SU-DHL-6 (cell line): Measurements from ENCODE around the gene PAF1.

Experiments used
- H2AFZ ChIP-seq: fragments of 200-600 bp; sonication (generic); 2 replicates; pipeline ENCODE4 v1.6.1; 2014; ENCODE audit warnings: low read depth, mild to moderate bottlenecking, moderate library complexity, mixed read lengths, antibody characterized with exemption, low read length; ENCODE audit not compliant: severe bottlenecking
- H3F3A ChIP-seq: fragments of 200-600 bp; shearing (Covaris generic); 2 replicates; pipeline ENCODE4 v1.6.0; 2016; ENCODE audit warnings: antibody characterized with exemption, mild to moderate bottlenecking; ENCODE audit not compliant: insufficient read depth
- H3K27ac ChIP-seq: fragments of 200-600 bp; sonication (generic); 2 replicates; pipeline ENCODE4 v1.5.1; 2016; ENCODE audit warnings: low read depth, mild to moderate bottlenecking, low read length, moderate library complexity, mixed read lengths
- H3K27me3 ChIP-seq: fragments of 200-600 bp; sonication (generic), shearing (Covaris generic); 2 replicates; pipeline ENCODE4 v1.6.0; 2014; ENCODE audit warnings: mild to moderate bottlenecking, low read length
- H3K36me3 ChIP-seq: fragments of 200-600 bp; sonication (generic); 2 replicates; pipeline ENCODE4 v1.6.1; 2014; ENCODE audit warnings: mild to moderate bottlenecking, low read length, mixed read lengths
- H3K4me2 ChIP-seq: fragments of 300-600, 200-600 bp; shearing (Covaris generic), sonication (generic); 2 replicates; pipeline ENCODE4 v1.6.0; 2014; ENCODE audit warnings: low read length, low read depth, mild to moderate bottlenecking; ENCODE audit not compliant: poor library complexity, severe bottlenecking
- H3K4me3 ChIP-seq: fragments of 200-600 bp; sonication (generic); 2 replicates; pipeline ENCODE4 v1.5.1; 2014; ENCODE audit warnings: antibody characterized with exemption, low read length, mild to moderate bottlenecking, mixed read lengths; ENCODE audit not compliant: insufficient read depth, poor library complexity, severe bottlenecking
- H3K79me2 ChIP-seq: fragments of 200-600 bp; sonication (generic); 2 replicates; pipeline ENCODE4 v1.6.1; 2014; ENCODE audit warnings: mild to moderate bottlenecking, low read length, moderate library complexity; ENCODE audit not compliant: insufficient read depth
- H3K9ac ChIP-seq: fragments of 200-600 bp; sonication (generic); 2 replicates; pipeline ENCODE4 v1.7.0; 2014; ENCODE audit warnings: mild to moderate bottlenecking, low read length
- H3K9me2 ChIP-seq: fragments of 200-600 bp; sonication (generic); replicated peaks from 2 replicates; pipeline ENCODE4 v1.6.1; 2014; ENCODE audit warnings: low read length; ENCODE audit not compliant: insufficient read depth
- H3K9me3 ChIP-seq: fragments of 200-600 bp; sonication (generic); 2 replicates; pipeline ENCODE4 v1.6.1; 2014; ENCODE audit warnings: low read length, mixed read lengths; ENCODE audit not compliant: insufficient read depth
- H4K20me1 ChIP-seq: fragments of 200-600 bp; sonication (generic); 2 replicates; pipeline ENCODE4 v1.6.1; 2014; ENCODE audit warnings: low read depth, mild to moderate bottlenecking, antibody characterized with exemption, low read length, moderate library complexity, mixed read lengths
- EZH2phosphoT487 ChIP-seq: fragments of 200-600 bp; sonication (generic), shearing (Covaris generic); conservative IDR thresholded peaks from 2 replicates; pipeline ENCODE4 v1.6.1; 2018; ENCODE audit warnings: mild to moderate bottlenecking, antibody characterized with exemption, low read length, moderate library complexity, mixed read lengths
- TF ChIP-seq, protein P1 (sequence below): fragments of 200-600 bp; sonication (generic); IDR thresholded peaks from one replicate; pipeline ENCODE4 v1.5.1; 2017; ENCODE audit warnings: antibody characterized with exemption, mild to moderate bottlenecking, low read length, moderate library complexity; ENCODE audit not compliant: insufficient read depth, poor library complexity, severe bottlenecking

The PAF1 gene

DNA sequence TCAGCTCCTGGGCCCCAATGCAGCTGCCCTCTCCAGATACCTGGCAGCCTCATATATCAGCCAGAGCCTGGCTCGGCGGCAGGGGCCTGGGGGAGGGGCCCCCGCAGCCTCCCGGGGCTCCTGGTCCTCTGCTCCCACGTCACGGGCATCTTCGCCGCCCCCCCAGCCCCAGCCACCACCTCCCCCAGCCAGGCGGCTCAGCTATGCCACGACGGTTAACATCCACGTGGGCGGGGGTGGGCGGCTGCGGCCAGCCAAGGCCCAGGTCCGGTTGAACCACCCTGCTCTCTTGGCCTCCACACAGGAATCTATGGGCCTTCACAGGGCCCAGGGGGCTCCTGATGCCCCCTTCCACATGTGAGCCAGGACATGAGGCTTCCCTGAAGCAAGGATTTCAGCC lies 34.0 kb upstream of the PAF1 start:
- no peaks in the 10 kb centered on the region for H3K36me3 ChIP-seq
- no peaks in the 10 kb centered on the region for H3K79me2 ChIP-seq
- no peaks in the 10 kb centered on the region for H4K20me1 ChIP-seq
- TF ChIP-seq, protein P1, sequence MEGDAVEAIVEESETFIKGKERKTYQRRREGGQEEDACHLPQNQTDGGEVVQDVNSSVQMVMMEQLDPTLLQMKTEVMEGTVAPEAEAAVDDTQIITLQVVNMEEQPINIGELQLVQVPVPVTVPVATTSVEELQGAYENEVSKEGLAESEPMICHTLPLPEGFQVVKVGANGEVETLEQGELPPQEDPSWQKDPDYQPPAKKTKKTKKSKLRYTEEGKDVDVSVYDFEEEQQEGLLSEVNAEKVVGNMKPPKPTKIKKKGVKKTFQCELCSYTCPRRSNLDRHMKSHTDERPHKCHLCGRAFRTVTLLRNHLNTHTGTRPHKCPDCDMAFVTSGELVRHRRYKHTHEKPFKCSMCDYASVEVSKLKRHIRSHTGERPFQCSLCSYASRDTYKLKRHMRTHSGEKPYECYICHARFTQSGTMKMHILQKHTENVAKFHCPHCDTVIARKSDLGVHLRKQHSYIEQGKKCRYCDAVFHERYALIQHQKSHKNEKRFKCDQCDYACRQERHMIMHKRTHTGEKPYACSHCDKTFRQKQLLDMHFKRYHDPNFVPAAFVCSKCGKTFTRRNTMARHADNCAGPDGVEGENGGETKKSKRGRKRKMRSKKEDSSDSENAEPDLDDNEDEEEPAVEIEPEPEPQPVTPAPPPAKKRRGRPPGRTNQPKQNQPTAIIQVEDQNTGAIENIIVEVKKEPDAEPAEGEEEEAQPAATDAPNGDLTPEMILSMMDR: no peak
- TF ChIP-seq EZH2phosphoT487: no peak
- H3K4me3 ChIP-seq: no peak overlapping the region
- H3K27me3 ChIP-seq: no peaks in the 10 kb centered on the region
- no peak overlapping the region for H3K27ac ChIP-seq
- no peak overlapping the region for H3K9ac ChIP-seq
- H3K9me2 ChIP-seq: no peaks in the 10 kb centered on the region
- 0 out of 2 replicates have a peak, but pooled peaks cover 14% of the 10 kb centered on the region for H3F3A ChIP-seq
- no peak overlapping the region for H3K4me2 ChIP-seq
- no peaks in the 10 kb centered on the region for H3K9me3 ChIP-seq
- no peak overlapping the region for H2AFZ ChIP-seq

DNA sequence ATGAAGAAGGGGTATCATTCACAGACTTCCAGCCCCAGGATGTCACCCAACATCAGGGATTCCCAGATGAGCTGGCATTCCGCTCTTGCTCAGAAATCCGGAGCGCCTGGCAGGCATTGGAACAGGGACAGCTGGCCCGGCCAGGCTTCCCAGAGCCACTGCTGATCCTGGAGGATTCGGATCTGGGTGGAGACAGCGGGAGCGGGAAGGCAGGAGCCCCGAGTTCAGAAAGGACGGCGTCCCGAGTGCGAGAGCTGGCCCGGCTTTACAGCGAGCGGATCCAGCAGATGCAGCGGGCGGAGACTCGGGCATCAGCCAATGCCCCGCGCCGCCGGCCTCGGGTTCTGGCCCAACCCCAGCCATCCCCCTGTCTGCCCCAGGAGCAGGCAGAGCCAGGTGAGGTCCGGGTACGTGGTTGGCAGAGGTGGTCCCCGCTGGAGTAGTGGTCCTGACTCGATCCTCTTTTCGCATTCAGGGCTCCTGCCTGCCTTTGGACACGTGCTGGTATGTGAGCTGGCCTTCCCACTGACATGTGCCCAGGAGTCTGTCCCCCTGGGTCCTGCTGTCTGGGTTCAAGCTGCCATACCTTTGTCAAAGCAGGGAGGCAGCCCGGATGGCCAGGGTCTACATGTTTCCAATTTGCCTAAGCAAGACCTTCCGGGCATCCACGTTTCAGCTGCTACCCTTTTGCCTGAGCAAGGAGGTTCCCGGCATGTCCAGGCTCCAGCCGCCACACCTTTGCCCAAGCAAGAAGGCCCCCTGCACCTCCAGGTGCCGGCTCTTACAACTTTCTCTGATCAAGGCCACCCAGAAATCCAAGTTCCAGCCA lies 32.6 kb upstream of the PAF1 start:
- Histone ChIP-seq H3K9ac (no peak overlapping the region), H3K9me2 (no peaks in the 10 kb centered on the region), H3K4me3 (no peak overlapping the region), H3K27me3 (no peaks in the 10 kb centered on the region), H3K9me3 (no peaks in the 10 kb centered on the region), H3K4me2 (no peak overlapping the region), H2AFZ (no peak overlapping the region), H3K27ac (no peak overlapping the region), H3K79me2 (no peaks in the 10 kb centered on the region), H3F3A (0 out of 2 replicates have a peak, but pooled peaks cover 11% of the 10 kb centered on the region), H3K36me3 (no peaks in the 10 kb centered on the region), H4K20me1 (no peaks in the 10 kb centered on the region)
- TF ChIP-seq, protein P1: no peak
- no peak for TF ChIP-seq EZH2phosphoT487

DNA sequence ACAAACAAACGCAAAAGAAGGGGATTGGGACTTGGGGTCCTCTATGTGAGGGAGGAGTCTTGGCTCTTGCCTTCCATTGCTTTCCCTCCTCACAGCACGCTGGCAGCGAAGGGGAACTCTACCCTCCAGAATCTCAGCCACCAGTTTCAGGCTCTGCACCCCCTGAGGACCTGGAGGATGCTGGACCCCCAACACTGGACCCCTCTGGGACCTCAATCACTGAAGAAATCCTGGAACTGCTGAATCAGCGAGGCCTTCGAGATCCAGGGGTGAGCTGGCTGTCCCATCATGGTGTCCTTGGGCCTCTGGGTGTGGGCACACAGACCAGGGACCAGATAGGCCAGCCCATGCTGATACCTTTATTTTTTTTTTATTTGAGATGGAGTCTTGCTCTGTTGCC lies 31.1 kb upstream of the PAF1 start:
- no peaks in the 10 kb centered on the region for H3K9me2 ChIP-seq
- no peak overlapping the region for H3K4me3 ChIP-seq
- no peak overlapping the region for H3K9ac ChIP-seq
- no peaks in the 10 kb centered on the region for H4K20me1 ChIP-seq
- no peaks in the 10 kb centered on the region for H3K36me3 ChIP-seq
- H2AFZ ChIP-seq: no peak overlapping the region
- H3K27me3 ChIP-seq: no peaks in the 10 kb centered on the region
- TF ChIP-seq, protein P1: no peak
- no peak for TF ChIP-seq EZH2phosphoT487
- no peak overlapping the region for H3K4me2 ChIP-seq
- H3K27ac ChIP-seq: no peak overlapping the region
- H3K79me2 ChIP-seq: no peaks in the 10 kb centered on the region
- 0 out of 2 replicates have a peak, but pooled peaks cover 11% of the 10 kb centered on the region for H3F3A ChIP-seq
- no peaks in the 10 kb centered on the region for H3K9me3 ChIP-seq
